HepG2 (cell line): Measurements from ENCODE around the gene MIA3. TPM values are rescaled to one million over a fixed set of nuclear protein-coding genes. Genes with fewer than 3 reads are reported as not detected.

Experiments used
- ARID4A ChIP-seq: sonication (generic); formaldehyde crosslinking; IDR thresholded peaks from 2 replicates; pipeline ENCODE4 v1.5.0; 2020; ENCODE audit warnings: mild to moderate bottlenecking, missing genetic modification reagents, borderline replicate concordance
- FOXO1 ChIP-seq: sonication (generic); formaldehyde crosslinking; IDR thresholded peaks from 2 replicates; pipeline ENCODE4 v1.4.0; 2020; ENCODE audit warnings: missing genetic modification reagents
- IRF2 ChIP-seq: IDR thresholded peaks from 2 replicates; pipeline ENCODE4 v1.6.1; 2018; ENCODE audit warnings: missing genetic modification reagents, missing compliant biosample characterization
- MAFF ChIP-seq: IDR thresholded peaks from 2 replicates; pipeline ENCODE4 v1.6.1; 2011; ENCODE audit warnings: low read depth, low read length, improper control_type of control experiment
- MEF2D ChIP-seq: sonication (generic); formaldehyde crosslinking; IDR thresholded peaks from 2 replicates; pipeline ENCODE4 v1.5.1; 2020; ENCODE audit warnings: mild to moderate bottlenecking, missing genetic modification reagents
- MIER3 ChIP-seq: IDR thresholded peaks from 2 replicates; pipeline ENCODE4 v1.6.1; 2016; ENCODE audit warnings: missing compliant biosample characterization, borderline replicate concordance
- MIXL1 ChIP-seq: IDR thresholded peaks from 2 replicates; pipeline ENCODE4 v1.6.1; 2016
- PCBP2 ChIP-seq: fragments of 200-400 bp; formaldehyde crosslinking; optimal IDR thresholded peaks from 2 replicates; pipeline ENCODE3; 2018; ENCODE audit warnings: low read length, low read depth; ENCODE audit not compliant: poor library complexity, severe bottlenecking
- POLR2A ChIP-seq, 2 experiments: IDR thresholded peaks; 2 replicates each; pipeline ENCODE4 v1.6.1; 2011; ENCODE audit warnings: low read depth in 2 of 2, low read length in 2 of 2, mild to moderate bottlenecking in 1 of 2, moderate library complexity in 1 of 2; ENCODE audit not compliant: insufficient read depth in 1 of 2
- ZMYM2 ChIP-seq: sonication (generic); formaldehyde crosslinking; IDR thresholded peaks from 2 replicates; pipeline ENCODE4 v1.8.0; 2022; ENCODE audit warnings: mild to moderate bottlenecking, missing genetic modification reagents
- ZNF18 ChIP-seq: sonication (generic); formaldehyde crosslinking; IDR thresholded peaks from 2 replicates; pipeline ENCODE4 v1.8.0; 2022; ENCODE audit warnings: mild to moderate bottlenecking, missing genetic modification reagents; ENCODE audit not compliant: insufficient replicate concordance
- ZNF280B ChIP-seq: sonication (generic); formaldehyde crosslinking; IDR thresholded peaks from 2 replicates; pipeline ENCODE4 v1.5.0; 2020; ENCODE audit warnings: missing genetic modification reagents, mild to moderate bottlenecking, borderline replicate concordance
- ZNF605 ChIP-seq: sonication (generic); formaldehyde crosslinking; IDR thresholded peaks from 2 replicates; pipeline ENCODE4 v1.8.0; 2022; ENCODE audit warnings: mild to moderate bottlenecking, missing genetic modification reagents
- polyA plus RNA-seq, 8 experiments: library from polyadenylated mRNA; depleted of rRNA in 3 of 8; stranded (reverse) in 7 of 8; unstranded in 1 of 8; fragments of >200 nt; fragmentation: Illumina TruSeq in 4 of 8; extraction: Trizol in 4 of 8; gene quantifications; 2 replicates each; pipeline versions ENCODE4 v1.2.1 to v1.2.3, GENCODE V29; 2011 to 2016; ENCODE audit warnings: low read depth in 4 of 8, missing spikeins in 1 of 8, mixed read lengths in 1 of 8; ENCODE audit not compliant: insufficient read depth in 1 of 8
- total RNA-seq, 5 experiments: library from RNA; depleted of rRNA; stranded (reverse); fragments of >200 nt; fragmentation: Illumina TruSeq; extraction: Trizol; gene quantifications; 2 replicates each; pipeline ENCODE4 v1.2.3, GENCODE V29; 2016; ENCODE audit warnings: low read depth in 1 of 5
- TF ChIP-seq, protein P1 (sequence below): sonication (generic); formaldehyde crosslinking; IDR thresholded peaks from 2 replicates; pipeline ENCODE4 v1.5.1; 2020; ENCODE audit warnings: mild to moderate bottlenecking, missing genetic modification reagents, moderate library complexity
- TF ChIP-seq, protein P2 (sequence below), 2 experiments: sonication (generic) in 1 of 2; formaldehyde crosslinking in 1 of 2; IDR thresholded peaks; 2 replicates each; pipeline versions ENCODE4 v1.4.0 to v1.6.1; 2018 to 2020; ENCODE audit warnings: missing genetic modification reagents in 2 of 2, borderline replicate concordance in 1 of 2, low read depth in 1 of 2, mild to moderate bottlenecking in 1 of 2, missing biosample characterization in 1 of 2
- TF ChIP-seq, protein P3 (sequence below): sonication (generic); formaldehyde crosslinking; IDR thresholded peaks from 2 replicates; pipeline ENCODE4 v1.8.0; 2022; ENCODE audit warnings: mild to moderate bottlenecking, missing genetic modification reagents

Gene MIA3
- total and polyA plus RNA-seq, 2 of the 13 experiments (the other 11 are each of a cell fraction or from before 2014, with no cell fraction given) = 45.6 to 48.7 TPM

GRCh38 chr1:222589462-222590302, 28.2 kb upstream of the MIA3 start, which contains the start of gene TAF1A (continued):
- TF ChIP-seq, protein P1, sequence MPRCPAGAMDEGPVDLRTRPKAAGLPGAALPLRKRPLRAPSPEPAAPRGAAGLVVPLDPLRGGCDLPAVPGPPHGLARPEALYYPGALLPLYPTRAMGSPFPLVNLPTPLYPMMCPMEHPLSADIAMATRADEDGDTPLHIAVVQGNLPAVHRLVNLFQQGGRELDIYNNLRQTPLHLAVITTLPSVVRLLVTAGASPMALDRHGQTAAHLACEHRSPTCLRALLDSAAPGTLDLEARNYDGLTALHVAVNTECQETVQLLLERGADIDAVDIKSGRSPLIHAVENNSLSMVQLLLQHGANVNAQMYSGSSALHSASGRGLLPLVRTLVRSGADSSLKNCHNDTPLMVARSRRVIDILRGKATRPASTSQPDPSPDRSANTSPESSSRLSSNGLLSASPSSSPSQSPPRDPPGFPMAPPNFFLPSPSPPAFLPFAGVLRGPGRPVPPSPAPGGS = no peak
- TF ChIP-seq IRF2 (peak; percentile 78), ZNF280B (CRISPR knock-in tag) (no peak), MEF2D (CRISPR knock-in tag) (no peak), PCBP2 (no peak), ARID4A (CRISPR knock-in tag) (peak; percentile 96), ZMYM2 (CRISPR knock-in tag) (no peak), ZNF18 (CRISPR knock-in tag) (no peak), MIXL1 (CRISPR knock-in tag) (0 out of 2 replicates have a peak, but pooled peaks have one; percentile 5), POLR2A (IDR thresholded peaks at IDR 0.05; ENCODE audit: insufficient read depth in 1 of 2, low read depth in 2 of 2, low read length in 2 of 2) (peak; percentile 64 to 68), MIER3 (CRISPR knock-in tag) (no peak), MAFF (peak; percentile 49; the same call in 1 of the 2 replicates), ZNF605 (CRISPR knock-in tag) (no peak; the same call in none of the 2 replicates), FOXO1 (no peak)
- TF ChIP-seq, protein P2, sequence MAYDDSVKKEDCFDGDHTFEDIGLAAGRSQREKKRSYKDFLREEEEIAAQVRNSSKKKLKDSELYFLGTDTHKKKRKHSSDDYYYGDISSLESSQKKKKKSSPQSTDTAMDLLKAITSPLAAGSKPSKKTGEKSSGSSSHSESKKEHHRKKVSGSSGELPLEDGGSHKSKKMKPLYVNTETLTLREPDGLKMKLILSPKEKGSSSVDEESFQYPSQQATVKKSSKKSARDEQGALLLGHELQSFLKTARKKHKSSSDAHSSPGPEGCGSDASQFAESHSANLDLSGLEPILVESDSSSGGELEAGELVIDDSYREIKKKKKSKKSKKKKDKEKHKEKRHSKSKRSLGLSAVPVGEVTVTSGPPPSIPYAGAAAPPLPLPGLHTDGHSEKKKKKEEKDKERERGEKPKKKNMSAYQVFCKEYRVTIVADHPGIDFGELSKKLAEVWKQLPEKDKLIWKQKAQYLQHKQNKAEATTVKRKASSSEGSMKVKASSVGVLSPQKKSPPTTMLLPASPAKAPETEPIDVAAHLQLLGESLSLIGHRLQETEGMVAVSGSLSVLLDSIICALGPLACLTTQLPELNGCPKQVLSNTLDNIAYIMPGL (CRISPR knock-in tag; IDR thresholded peaks at IDR 0.05; ENCODE audit: borderline replicate concordance in 1 of 2, low read depth in 1 of 2) = peak in 1 of 2 experiments; percentile 69; a peak in 2 of 4 replicates
- TF ChIP-seq, protein P3, sequence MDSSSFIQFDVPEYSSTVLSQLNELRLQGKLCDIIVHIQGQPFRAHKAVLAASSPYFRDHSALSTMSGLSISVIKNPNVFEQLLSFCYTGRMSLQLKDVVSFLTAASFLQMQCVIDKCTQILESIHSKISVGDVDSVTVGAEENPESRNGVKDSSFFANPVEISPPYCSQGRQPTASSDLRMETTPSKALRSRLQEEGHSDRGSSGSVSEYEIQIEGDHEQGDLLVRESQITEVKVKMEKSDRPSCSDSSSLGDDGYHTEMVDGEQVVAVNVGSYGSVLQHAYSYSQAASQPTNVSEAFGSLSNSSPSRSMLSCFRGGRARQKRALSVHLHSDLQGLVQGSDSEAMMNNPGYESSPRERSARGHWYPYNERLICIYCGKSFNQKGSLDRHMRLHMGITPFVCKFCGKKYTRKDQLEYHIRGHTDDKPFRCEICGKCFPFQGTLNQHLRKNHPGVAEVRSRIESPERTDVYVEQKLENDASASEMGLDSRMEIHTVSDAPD (CRISPR knock-in tag) = peak; percentile 44; the same call in 1 of the 2 replicates
